Dedifferentiated amniotic fluid mesenchymal stem cell (primary cell): ENCODE measurements around the gene MEIS1.
"Not testable (repeated sequence)": the region's sequence is repeated elsewhere in the genome, so short reads cannot be mapped to it uniquely, and the experiment has no call there.

Experiments used
- DNase-seq: peaks from one replicate; pipeline ENCODE4 v3.0.0-alpha.2; 2016; ENCODE audit errors: extremely low spot score

Gene MEIS1

DNA sequence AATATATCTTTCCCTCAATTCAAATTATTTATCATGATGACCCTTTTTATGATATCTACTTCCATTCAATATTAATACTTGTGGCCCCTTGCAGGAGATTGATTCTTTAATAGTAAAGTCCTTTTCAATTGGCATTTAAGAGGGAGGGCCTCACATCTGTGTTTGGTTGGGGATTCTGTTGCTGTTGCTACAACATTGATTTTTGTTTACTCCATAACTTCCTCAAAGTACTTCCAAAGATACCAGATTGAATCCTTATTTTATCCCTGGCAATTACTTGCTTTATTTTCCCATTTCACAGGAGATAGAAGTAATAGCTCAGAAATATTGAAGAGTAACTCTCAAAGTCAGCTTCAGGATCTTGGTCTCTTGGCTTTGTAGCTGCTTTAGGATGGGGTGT lies 32.8 kb downstream of the MEIS1 start:
- no peak for DNase-seq

DNA sequence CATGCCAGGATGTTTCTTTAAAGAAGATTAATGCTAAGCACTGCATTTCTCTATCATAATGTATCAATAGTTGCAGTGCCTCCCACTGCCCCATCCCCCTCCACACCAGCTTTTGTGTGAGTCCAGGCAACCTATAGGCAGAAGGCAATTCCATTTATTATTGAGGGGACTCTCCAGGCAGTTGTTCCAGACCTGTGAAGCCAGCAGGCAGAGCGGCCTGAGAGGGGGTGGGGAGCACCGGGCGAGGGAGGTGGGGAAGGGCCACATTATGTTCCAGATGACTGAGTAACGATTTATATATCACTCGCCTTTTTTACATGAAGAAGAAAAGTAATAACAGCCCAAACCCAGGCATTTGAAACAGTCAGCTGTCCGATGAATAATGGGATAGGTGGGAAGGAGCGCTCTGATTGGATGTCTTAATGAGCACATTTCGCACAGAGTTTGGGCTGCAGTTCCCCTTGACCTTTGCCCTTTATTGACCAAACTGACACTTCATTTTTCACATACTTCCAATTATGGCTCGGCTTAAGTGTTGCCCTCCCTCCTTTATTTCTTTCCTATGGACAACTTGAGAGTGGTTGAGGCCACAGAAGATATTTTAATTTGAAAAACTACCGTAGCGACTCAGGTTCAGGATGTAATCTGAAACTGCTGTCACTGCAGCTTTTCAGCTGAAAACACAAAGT lies 34.4 kb downstream of the MEIS1 start:
- no peak for DNase-seq

DNA sequence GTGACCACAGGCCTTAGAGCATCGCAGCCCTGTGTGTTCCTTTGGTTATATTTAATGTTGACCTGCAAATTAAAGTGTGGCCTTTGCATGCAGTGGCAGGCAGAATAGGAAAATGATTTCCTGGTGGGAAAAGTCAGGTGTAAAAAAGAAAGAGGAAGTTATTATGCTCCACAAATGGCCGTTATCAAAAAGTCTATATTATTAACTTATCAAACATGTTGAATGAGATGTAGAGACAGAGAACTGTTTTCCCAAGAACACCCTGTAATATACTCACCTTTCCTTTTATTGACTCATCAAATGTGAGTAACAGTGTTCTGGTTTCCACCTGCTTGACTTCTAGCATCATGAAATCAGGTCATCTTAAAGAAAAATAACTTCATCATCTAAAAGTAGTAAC lies 35.3 kb downstream of the MEIS1 start:
- no peak for DNase-seq

DNA sequence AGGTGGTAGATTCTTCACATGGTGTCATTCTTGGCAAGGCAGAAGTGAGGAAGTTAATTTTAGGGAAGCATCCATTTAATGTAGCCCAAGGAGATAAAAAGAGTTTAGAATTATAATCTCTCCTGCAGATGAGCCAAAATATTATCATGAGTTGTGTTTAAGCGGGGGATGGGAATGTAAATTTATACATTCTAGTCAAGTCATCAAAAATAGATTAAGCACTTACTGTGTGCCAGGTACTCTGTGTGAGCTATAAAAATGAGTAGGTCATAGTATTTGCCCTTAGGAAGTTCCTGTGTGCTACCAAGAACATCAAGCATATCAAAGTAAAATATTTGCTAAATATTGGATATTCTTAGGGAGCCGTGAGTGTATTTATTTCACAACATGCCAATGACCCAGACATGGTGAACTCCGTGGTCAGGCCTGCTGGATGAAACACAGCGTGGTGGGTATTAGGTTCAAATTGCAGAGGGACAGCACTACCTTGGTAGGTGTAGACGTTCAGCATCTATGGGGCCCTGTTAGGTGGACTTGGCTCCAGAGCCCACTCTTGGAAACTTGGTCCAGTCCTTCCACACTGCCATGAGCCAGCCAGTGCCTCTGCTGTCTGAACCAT lies 37.4 kb downstream of the MEIS1 start:
- DNase-seq: no peak

DNA sequence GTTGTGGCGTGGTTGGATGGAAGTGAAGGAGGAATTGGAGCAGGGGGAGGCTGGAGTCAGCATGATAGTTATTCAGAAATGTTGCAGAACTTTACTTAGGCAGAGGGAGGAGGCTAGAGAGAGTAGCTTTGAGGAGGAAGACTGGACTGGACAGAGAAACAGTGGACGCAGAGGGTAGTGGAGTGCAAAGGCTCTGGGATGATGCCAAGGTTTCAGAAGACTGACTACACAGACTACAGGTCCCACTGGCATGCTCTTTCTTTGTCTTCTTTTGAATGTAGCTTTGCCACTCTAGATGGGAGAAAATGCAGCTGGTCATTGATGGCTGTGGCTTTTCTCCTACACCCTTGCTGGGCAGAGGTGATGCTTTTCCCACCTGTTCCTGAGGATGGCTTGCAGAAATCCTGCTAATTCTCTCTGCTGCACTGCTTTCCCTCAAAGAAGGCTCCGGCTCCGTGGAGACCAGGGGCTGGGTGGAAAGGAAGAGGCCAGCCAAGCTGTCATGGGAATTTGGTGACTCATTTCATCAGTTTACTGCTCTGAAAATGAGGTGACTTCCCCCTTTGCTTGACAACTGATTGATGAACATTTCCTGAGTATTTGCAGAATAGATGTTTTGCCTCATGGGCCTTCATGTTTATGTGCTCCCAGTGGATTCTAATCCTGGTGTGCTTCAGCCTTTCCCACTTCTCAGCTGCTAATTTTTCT lies 42.4 kb downstream of the MEIS1 start:
- no peak for DNase-seq

DNA sequence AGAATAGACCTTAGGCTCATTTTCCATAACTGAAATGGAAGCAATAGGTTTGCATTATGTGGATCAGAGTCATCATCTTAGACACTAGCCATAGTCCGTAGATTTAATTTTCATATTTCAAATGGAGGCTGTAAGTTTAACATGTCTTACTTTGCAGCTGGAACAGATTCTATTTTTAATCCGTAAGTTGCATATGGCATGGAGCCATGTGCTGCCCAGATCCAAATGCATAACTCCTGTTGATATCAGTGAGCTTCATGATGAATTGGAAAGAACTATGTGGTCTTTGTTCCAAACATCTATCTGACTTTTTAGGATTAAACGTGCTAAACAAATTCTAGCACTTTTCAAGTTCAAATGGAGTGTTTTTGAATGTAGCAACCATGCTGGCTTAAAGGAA lies 43.4 kb downstream of the MEIS1 start:
- no peak for DNase-seq

DNA sequence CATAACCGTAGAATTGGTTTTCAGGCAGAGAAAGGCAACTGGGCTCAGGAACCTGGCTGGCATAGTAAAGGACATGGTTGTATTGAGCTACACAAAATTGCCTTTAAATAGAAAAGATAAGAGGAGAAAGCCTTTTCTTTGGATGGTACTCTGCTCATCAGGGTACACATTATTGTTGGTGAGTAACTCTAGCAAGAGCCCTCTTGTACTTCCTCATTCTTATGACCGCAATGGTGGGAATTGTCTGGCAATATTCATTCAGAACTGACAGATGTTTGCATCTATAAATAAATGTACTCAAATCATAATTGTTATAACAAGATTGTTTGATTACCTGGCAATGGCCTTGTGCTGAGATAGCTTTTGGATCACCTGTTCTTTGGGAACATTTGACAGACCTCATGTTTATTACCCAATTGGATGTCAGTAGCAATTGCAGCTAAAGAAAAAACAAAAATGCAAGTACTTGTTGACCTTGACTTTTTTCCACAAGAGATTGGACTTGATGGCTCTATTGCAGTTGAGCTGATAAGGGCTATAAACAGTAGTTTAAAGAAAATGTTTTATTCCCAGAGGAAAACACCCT lies 43.9 kb downstream of the MEIS1 start:
- DNase-seq: no peak

- no peak for DNase-seq
Measured at GRCh38 chr2:66481100-66481549, 46.2 kb downstream of the MEIS1 start.

DNA sequence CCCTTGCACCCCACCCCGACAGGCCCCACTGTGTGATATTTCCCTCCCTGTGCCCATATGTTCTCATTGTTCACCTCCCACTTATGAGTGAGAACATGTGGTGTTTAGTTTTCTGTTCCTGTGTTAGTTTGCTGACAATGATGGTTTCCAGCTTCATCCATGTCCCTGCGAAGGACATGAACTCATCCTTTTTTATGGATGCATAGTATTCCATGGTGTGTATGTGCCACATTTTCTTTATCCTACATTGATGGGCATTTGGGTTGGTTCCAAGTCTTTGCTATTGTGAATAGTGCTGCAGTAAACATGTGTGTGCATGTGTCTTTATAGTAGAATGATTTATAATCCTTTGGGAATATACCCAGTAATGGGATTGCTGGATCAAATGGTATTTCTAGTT lies 50.3 kb downstream of the MEIS1 start:
- not testable (repeated sequence) for DNase-seq

GRCh38 chr2:66488946-66489345 lies 54.0 kb downstream of the MEIS1 start:
- DNase-seq: no peak

- DNase-seq: no peak
Measured at GRCh38 chr2:66489436-66489835, 54.5 kb downstream of the MEIS1 start.

GRCh38 chr2:66490588-66491001 lies 55.7 kb downstream of the MEIS1 start:
- DNase-seq: no peak

GRCh38 chr2:66494708-66495107 lies 59.8 kb downstream of the MEIS1 start:
- DNase-seq: no peak

DNA sequence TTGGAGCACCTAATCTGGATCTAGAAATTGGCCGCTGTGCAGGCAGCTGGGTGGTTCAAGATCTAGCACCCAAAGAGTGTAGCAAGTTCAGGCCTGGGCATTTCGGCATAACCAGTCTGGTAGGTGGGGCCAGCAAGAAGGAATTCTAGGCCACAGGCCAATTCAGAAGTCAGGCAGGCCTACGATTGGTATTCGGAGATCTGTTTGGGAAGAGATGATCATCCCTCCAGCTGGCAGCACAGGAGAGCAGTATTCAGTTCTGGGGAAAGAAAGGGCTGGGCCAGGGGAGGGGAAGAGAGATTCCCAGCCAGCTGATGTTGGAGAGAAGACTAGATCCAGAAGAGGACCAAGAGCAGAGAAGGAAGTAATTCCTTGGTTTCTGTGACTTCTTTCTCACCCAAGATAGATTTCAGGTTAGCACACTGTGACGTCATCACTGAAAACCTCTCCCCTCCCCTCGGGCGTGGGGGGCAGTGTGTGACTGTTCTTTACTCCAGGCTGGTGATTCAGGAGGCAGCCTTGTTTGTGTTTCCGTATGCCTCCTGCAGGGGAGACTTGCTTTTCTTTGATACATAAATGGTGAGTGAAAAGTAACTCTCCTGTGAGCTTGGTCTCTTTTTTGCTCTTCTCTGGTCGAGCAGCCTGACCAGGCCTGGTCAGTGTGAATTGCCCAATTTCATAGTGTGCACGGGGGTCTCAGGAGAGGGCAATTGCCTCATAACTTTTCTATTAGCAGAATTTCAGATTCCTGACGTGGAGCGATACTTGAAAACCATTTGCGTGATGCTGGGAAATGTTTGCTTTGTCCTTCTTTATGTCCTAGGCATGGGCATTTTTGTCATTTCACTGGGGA lies 61.1 kb downstream of the MEIS1 start:
- DNase-seq: peak; percentile 24

DNA sequence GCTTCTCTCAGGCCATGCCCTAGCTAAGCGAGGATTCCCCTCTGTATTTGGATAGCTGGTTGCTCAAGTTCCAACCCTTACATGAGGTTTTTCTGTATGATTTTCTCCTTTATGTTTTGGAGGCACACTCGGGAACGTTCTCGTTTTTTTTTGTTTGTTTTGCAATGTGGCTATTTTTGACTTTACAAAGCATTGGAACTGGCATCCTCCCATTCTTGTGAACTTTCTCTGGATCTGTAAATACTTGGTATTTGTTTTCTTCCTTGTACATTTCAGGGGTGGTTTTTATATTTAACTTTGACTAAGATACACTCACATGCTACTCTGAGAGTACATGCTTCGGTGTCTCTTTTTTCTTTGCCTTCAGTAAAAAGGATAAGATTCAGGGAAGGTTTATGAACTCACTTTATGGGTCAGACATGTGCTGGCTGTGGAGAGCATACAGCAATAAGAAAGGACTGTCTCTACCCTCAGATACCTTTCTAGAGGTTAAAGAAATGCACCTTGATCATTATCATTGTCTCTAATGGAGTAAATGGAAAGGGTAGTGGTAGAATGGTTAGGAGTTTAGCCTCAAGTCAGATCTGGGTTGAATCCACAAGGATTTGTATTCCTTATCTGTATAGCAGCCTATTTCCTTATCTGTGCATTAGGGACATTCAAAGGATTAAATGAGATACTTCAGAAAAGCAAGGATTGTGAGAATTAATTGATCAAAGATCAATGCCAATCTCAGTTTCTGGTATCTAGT lies 61.9 kb downstream of the MEIS1 start:
- no peak for DNase-seq

DNA sequence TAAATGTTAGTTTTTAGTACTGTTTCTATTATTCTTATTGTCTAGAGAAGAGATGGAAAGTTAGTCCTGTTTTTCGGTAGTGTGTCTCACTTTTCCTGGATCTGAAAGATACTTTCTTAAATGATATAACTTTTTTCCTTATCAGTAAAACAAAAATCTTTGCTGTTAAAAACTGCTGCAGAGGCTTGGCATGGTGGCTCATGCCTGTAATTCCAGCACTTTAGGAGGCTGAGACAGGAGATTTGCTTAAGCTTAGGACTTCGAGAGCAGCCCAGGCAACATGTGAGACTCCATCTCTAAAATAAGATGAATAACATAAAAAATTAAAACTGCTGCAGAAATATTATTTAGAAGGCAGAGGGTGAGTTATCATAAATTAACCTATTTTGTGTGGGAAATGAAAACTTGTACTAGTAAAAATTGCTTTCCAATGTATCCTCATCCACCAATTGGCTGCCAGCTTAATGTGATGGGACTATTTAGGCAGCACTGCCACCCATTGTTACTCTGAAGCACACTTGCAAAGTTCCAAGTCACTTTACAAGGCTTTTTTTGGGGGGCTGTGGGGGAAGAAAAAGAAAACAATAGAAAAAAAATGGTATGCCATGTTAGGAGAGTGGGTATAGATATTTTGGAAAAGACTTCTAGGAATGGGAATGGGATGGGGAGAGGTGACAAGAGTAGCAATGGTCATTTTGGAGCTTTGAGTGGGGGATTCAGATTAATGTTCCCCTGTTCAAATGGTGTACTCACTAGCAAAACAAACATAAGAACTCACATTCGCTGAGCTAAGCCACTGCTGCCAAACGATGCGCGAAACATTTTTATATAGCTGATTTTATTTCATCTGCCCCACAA lies 62.7 kb downstream of the MEIS1 start:
- DNase-seq: no peak

DNA sequence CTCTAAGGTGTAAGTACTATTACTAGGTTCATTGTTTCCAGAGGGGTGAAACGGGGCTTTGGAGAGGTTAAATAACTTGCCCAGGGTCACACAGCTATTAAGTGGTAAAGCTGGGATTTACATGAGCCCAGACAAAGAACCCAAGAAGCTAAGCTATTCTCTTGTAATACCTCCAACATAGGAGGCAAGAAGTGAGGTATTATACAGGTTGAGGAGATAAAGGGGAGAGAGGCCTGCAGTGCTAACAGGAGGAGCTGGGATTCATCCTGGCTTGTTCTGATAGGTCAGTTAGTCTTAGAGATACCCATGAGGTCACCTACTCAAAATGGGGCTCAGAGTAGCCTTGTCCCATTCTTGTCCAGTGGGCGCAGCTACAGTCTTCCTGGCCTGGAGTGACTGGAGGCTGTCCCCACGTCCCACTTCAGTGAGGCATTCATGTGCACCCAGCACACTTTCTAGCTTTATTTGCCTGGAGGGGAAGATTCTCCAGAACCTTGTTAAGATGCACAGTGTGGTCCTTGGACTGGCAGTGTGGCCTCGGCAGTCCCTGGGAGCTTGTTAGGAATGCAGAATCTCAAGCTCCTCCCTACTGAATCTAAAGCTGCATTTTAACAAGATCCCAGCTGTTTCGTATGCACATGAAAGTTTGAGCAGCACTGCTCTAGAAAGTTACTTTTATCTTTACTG lies 63.5 kb downstream of the MEIS1 start:
- no peak for DNase-seq

- DNase-seq: no peak
Measured at GRCh38 chr2:66501267-66501666, 66.3 kb downstream of the MEIS1 start.

DNA sequence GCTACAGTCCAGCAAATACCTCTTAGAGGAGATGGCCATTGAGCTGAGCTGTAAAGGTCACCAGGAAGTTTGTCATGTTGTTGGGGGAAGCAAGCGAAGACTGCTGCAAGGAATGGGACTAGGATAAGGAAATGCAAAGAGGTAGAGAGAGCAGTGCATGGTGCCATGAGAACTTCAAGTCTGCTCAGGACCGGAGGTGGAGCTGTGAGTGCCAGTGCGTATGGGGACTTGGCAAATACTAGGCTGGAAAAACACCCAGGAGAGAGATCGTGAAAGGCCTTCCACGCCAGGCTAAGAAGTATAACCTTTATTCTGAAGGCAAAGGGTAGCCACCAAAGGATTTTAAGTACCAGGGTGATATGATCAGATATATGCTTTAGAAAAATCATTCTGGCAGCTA lies 71.3 kb downstream of the MEIS1 start:
- no peak for DNase-seq
